Endothelial cell (in vitro differentiated cells): ENCODE measurements around the gene GM2A. TPM values are rescaled to one million over a fixed set of nuclear protein-coding genes. Genes with fewer than 3 reads are reported as not detected.
A peak's percentile ranks its signal among the peaks of the same experiment; 100 is the strongest.
"Not testable (repeated sequence)": the region's sequence is repeated elsewhere in the genome, so short reads cannot be mapped to it uniquely, and the experiment has no call there.

Experiments used
- DNase-seq: peaks from one replicate; pipeline ENCODE4 v3.0.0; 2021; ENCODE audit warnings: low spot score
- H3K27ac Mint-ChIP-seq: one replicate; pipeline ENCODE4 v1.8.0; 2021; ENCODE audit warnings: mixed read lengths, inconsistent platforms; ENCODE audit not compliant: unreplicated experiment
- H3K27me3 Mint-ChIP-seq: one replicate; pipeline ENCODE4 v1.8.0; 2021; ENCODE audit warnings: mild to moderate bottlenecking, moderate library complexity, mixed read lengths, inconsistent platforms; ENCODE audit not compliant: unreplicated experiment
- H3K36me3 Mint-ChIP-seq: one replicate; pipeline ENCODE4 v1.8.0; 2021; ENCODE audit warnings: mild to moderate bottlenecking, low read depth, mixed read lengths, inconsistent platforms; ENCODE audit not compliant: unreplicated experiment
- H3K4me1 Mint-ChIP-seq: one replicate; pipeline ENCODE4 v1.8.0; 2021; ENCODE audit warnings: mild to moderate bottlenecking, mixed read lengths, inconsistent platforms; ENCODE audit not compliant: unreplicated experiment
- H3K4me3 Mint-ChIP-seq: one replicate; pipeline ENCODE4 v1.8.0; 2021; ENCODE audit warnings: mild to moderate bottlenecking, mixed read lengths, inconsistent platforms; ENCODE audit not compliant: unreplicated experiment
- H3K9me3 Mint-ChIP-seq: one replicate; pipeline ENCODE4 v1.8.0; 2021; ENCODE audit warnings: mixed read lengths, inconsistent platforms; ENCODE audit not compliant: unreplicated experiment
- total RNA-seq: library from RNA; stranded (reverse); fragmentation: NEBNext Ultra II Directional; extraction: Animal tissue kit (Norgen Biotek cat#: 25700); gene quantifications from one replicate; pipeline ENCODE4 v1.2.1, GENCODE V29; 2021; ENCODE audit not compliant: unreplicated experiment
- TF ChIP-seq, protein P1 (sequence below): fragments of 200-600 bp; sonication (generic); IDR thresholded peaks from one replicate; pipeline ENCODE4 v1.5.0; 2021; ENCODE audit warnings: antibody characterized with exemption; ENCODE audit not compliant: unreplicated experiment

GM2A gene
- total RNA-seq, 1 donor from 2014 or later, result 33.9 TPM

DNA sequence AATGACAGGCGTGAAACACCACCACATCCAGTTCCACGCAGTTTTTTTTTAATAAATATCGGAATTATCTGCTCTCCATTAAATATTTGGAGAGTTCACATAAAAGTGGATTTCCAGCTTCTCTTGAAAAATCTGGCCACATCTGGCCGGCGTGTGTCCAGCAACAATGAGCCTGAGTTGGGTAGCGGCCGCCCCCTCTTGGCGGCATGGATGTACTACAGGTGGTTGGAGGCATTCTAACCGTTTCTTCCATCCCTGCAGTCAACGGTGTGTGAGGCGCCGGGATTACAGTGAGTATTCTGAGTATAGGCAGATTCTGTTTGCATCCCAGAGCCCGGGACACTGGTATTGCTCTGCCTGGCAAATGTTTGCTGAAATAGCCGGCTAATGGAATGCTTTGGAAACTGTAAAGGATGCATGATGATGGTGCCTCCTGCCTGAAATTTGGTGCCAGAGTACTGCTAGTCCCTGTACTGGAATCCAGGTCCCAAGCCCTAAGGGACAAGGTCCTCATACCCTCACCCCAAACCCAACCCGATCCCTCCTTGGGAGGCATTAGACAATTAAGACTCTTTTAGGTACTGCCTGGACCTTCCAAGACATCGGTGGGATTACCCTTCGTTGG, 13.6 kb upstream of the GM2A start:
- Mint-ChIP-seq H3K4me3 (no peak overlapping the region), H3K4me1 (peaks cover under 1% of the 10 kb centered on the region), H3K9me3 (no peaks in the 10 kb centered on the region), H3K36me3 (no peaks in the 10 kb centered on the region), H3K27ac (no peak overlapping the region), H3K27me3 (peaks cover 5% of the 10 kb centered on the region)
- DNase-seq, result peak; percentile 83
- TF ChIP-seq, protein P1, sequence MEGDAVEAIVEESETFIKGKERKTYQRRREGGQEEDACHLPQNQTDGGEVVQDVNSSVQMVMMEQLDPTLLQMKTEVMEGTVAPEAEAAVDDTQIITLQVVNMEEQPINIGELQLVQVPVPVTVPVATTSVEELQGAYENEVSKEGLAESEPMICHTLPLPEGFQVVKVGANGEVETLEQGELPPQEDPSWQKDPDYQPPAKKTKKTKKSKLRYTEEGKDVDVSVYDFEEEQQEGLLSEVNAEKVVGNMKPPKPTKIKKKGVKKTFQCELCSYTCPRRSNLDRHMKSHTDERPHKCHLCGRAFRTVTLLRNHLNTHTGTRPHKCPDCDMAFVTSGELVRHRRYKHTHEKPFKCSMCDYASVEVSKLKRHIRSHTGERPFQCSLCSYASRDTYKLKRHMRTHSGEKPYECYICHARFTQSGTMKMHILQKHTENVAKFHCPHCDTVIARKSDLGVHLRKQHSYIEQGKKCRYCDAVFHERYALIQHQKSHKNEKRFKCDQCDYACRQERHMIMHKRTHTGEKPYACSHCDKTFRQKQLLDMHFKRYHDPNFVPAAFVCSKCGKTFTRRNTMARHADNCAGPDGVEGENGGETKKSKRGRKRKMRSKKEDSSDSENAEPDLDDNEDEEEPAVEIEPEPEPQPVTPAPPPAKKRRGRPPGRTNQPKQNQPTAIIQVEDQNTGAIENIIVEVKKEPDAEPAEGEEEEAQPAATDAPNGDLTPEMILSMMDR, result peak; percentile 83

DNA sequence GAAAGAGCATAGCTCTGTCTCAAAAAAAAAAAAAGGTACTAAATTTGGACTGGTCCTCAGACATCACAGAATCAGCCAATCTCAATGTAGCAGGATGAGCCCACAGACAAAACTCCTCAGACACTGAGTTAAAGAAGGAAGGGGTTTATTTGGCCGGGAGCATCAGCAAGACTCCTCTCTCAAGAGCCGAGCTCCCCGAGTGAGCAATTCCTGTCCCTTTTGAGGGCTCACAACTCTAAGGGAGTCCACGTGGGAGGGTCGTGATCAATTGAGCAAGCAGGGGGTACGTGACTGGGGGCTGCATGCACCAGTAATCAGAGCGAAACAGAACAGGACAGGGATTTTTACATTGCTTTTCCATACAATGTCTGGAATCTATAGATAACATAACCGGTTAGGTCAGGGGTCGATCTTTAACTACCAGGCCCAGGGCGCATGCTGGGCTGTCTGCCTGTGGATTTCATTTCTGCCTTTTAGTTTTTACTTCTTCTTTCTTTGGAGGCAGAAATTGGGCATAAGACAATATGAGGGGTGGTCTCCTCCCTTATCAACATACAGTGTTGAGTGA, 12.6 kb upstream of the GM2A start:
- not testable (repeated sequence) for H3K4me1 Mint-ChIP-seq, DNase-seq, H3K9me3 Mint-ChIP-seq, H3K27ac Mint-ChIP-seq, H3K36me3 Mint-ChIP-seq, H3K4me3 Mint-ChIP-seq, H3K27me3 Mint-ChIP-seq

DNA sequence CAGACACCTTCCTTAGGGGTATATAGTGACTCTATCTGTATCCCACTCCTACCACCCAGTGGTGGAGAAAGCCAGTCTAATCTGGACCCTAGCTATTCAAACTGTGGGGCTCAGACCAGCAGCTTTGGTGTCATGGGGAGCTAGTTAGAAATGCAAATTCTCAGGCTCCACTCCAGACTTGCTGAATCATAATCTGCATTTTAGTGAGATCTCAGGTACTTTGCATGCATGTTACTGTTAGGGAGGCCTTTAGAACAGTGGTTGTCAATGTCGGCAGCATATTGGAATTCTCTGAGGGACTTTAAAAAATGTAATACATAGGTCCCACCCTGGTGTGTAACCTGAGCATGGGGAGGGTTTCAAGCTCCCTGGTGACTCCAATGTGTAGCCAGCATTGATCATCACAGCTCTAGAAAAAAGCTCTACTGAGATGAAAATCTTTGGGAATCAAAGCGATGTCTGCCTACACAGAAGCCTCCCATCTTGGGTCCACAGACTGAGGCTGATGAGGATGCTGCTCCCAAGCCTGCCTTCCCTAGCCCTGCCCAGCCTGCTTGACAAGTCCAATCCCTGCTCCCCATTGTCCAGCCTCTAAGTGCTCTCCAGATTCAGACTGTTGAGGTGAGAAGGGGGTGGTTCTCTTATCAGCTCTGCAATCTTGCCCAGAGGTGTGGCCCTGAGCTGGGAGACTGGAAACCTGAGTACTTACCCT, 11.9 kb upstream of the GM2A start:
- Mint-ChIP-seq H3K4me1 (no peaks in the 10 kb centered on the region), H3K27ac (no peak overlapping the region), H3K36me3 (no peaks in the 10 kb centered on the region), H3K4me3 (no peak overlapping the region), H3K9me3 (no peaks in the 10 kb centered on the region), H3K27me3 (peaks cover 3% of the 10 kb centered on the region)
- no peak for DNase-seq
- TF ChIP-seq, protein P1, result no peak

DNA sequence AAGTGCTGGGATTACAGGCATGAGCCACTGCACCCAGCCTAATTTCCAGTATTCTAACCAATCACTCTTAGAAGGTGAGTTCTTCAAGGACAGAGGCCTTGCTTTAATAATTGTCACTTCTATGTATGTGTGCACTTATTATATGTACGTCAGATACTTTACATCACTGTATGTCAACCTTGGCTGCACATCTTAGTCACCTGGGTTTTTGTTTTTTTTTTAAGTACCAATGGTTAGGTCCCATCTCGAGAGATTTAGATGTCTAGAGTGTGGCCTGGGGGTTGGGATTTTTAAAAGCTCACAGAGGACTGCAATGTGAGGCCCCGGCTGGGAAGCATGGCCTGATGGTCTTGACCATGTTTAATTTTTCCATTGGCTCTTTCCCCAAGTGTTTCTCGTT, 9.9 kb upstream of the GM2A start:
- Mint-ChIP-seq H3K4me1 (no peaks in the 10 kb centered on the region), H3K27ac (no peak overlapping the region), H3K27me3 (peaks cover 3% of the 10 kb centered on the region), H3K9me3 (no peaks in the 10 kb centered on the region), H3K4me3 (no peak overlapping the region), H3K36me3 (no peaks in the 10 kb centered on the region)
- DNase-seq, result no peak
- TF ChIP-seq, protein P1, result no peak

DNA sequence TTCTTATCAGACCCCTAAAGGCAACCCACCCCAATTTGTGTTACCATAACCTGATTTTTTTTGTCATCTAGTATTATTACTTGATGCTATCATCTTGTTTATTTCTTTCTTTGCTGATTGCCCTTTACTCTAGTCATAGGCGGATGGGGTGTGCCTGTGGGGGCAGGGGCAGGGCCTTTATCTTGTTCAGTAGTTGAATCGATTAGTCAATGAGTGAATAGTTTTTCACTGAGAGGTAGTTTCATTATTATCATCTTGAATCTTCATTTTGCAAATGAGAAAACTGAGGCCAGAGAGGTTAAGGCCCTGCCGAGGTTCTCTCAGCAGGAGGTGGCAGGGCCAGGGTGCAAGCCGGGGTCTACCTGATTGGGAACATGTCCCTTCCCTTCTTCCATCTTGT, 9.4 kb upstream of the GM2A start:
- peaks cover 2% of the 10 kb centered on the region for H3K27me3 Mint-ChIP-seq
- H3K4me1 Mint-ChIP-seq, result no peaks in the 10 kb centered on the region
- H3K4me3 Mint-ChIP-seq, result no peak overlapping the region
- no peak for DNase-seq
- no peaks in the 10 kb centered on the region for H3K9me3 Mint-ChIP-seq
- no peak overlapping the region for H3K27ac Mint-ChIP-seq
- H3K36me3 Mint-ChIP-seq, result no peaks in the 10 kb centered on the region
- TF ChIP-seq, protein P1, result no peak
